Heart left ventricle (tissue), 16 donors: Measurements from ENCODE around the gene NEURL1. TPM values are rescaled to one million over a fixed set of nuclear protein-coding genes. Genes with fewer than 3 reads are reported as not detected.

Experiments used
- ATAC-seq, 4 donors: fragments of 200-7000 bp; cut with Tn5 transposase; one replicate each; pipeline ENCODE4 v1.9.1; 2020 to 2022; ENCODE audit warnings: moderate library complexity in 4 of 4, mild to moderate bottlenecking in 3 of 4, moderate number of reproducible peaks in 1 of 4
- DNase-seq, 5 donors: peaks; one replicate each; pipeline ENCODE4 v3.0.0-alpha.2; 2020
- H3K27ac ChIP-seq, 12 donors: fragments of 200-600 bp; sonication (generic) in 4 of 12; one replicate each; pipeline versions ENCODE4 v1.5.0 to v1.8.0; 2016 to 2022; ENCODE audit warnings: mild to moderate bottlenecking in 2 of 12
- H3K27me3 ChIP-seq, 9 donors: fragments of 200-600 bp; sonication (generic) in 2 of 9; one replicate each; pipeline versions ENCODE4 v1.5.1 to v1.8.0; 2016 to 2022; ENCODE audit warnings: mild to moderate bottlenecking in 3 of 9
- H3K36me3 ChIP-seq, 9 donors: fragments of 200-600 bp; sonication (generic) in 2 of 9; one replicate each; pipeline versions ENCODE4 v1.5.0 to v1.8.0; 2018 to 2022; ENCODE audit warnings: mild to moderate bottlenecking in 2 of 9
- H3K4me1 ChIP-seq, 12 donors: fragments of 200-600 bp; sonication (generic) in 4 of 12; one replicate each; pipeline versions ENCODE4 v1.5.0 to v1.8.0; 2016 to 2022; ENCODE audit warnings: mild to moderate bottlenecking in 3 of 12
- H3K4me3 ChIP-seq, 12 donors: fragments of 200-600 bp; sonication (generic) in 4 of 12; one replicate each; pipeline versions ENCODE4 v1.5.0 to v1.8.0; 2017 to 2022; ENCODE audit warnings: mild to moderate bottlenecking in 9 of 12, moderate library complexity in 4 of 12
- H3K9me3 ChIP-seq, 12 donors: fragments of 200-600 bp; sonication (generic) in 4 of 12; one replicate each; pipeline versions ENCODE4 v1.5.0 to v1.8.0; 2016 to 2022; ENCODE audit warnings: mild to moderate bottlenecking in 1 of 12
- CTCF ChIP-seq, 12 donors: fragments of 200-600 bp; sonication (generic) in 4 of 12; IDR thresholded peaks; one replicate each; pipeline versions ENCODE4 v1.5.0 to v1.8.0; 2018 to 2022; ENCODE audit warnings: antibody characterized with exemption in 12 of 12, mild to moderate bottlenecking in 5 of 12
- POLR2A ChIP-seq, 2 donors: fragments of 450-650 bp; IDR thresholded peaks; one replicate each; pipeline ENCODE4 v1.6.1; 2017; ENCODE audit warnings: antibody characterized with exemption in 2 of 2, mild to moderate bottlenecking in 2 of 2, moderate library complexity in 2 of 2
- WGBS, 4 donors: extraction: QIAGEN DNeasy Blood & Tissue Kit in 2 of 4; methylation state at CpG; one replicate each; pipeline versions ENCODE4 v1.1.5 to v1.1.7; 2013 to 2018; 5-methylcytosine and 5-hydroxymethylcytosine counted together
- intact Hi-C, 10 donors: fragments of 100-400 bp; cut with DNase I; formaldehyde crosslinking; loops; one replicate each; pipeline versions ENCODE4 v1.11.1 to v1.14.2; 2022
- polyA plus RNA-seq, 2 donors: library from polyadenylated mRNA; stranded (reverse); fragments of 200-250 nt; gene quantifications; one replicate each; pipeline ENCODE4 v1.2.3, GENCODE V29; 2013
- total RNA-seq, 9 donors: library from RNA; depleted of rRNA in 2 of 9; stranded (reverse); fragments of >200 nt in 2 of 9; fragmentation: NEBNext Ultra II Directional in 3 of 9; extraction: Animal tissue kit (Norgen Biotek cat#: 25700) in 3 of 9; gene quantifications; one replicate each; pipeline versions ENCODE4 v1.1.0 to v1.2.4, GENCODE V29; 2016 to 2023
- donor health status: ischemic (EF 13 %, LVEDD 7.1; RV severe dilation, severe dysfunction).
- donor health status: healthy with polysubstance abuse.
- donor health status: DM: no; HTN: yes; CAD: no.
- donor health status: DM: no; HTN: no; CAD: no.
- donor health status: ischemic (EF 25% LVEDD 6.9; RV normal size, moderate dysfunction).
- donor health status: ischemic (EF 25% LVEDD 5.7; RV mildly dilated, moderate dysfunction).
- donor health status: healthy.
- donor health status: DM: yes; HTN: yes; CAD: no.
- donor health status: ischemic (EF 35%, LVEDD 5.7; RV mildly dilated, moderate dysfunction).
- donor health status: nonischemic (EF 11% LVEDD 7.7; RV severe dilation, severe dysfunction).
- donor health status: DM: yes; HTN: yes; CAD: no.
- donor health status: PGD.
- donor health status: ischemic (EF 29% LVEDD 5.4; RV normal size, mild dysfunction).
- donor health status: nonischemic (EF 23%, LVEDD 6.1; RV moderate dilation, normal function).

The NEURL1 gene
- total and polyA plus RNA-seq, 11 donors: 0.07 to 0.64 (median 0.14) TPM; not detected in 2

GRCh38 chr10:103590744-103591291 lies 97.3 kb downstream of the NEURL1 start:
- Histone ChIP-seq H3K9me3 (peaks cover 0 to 10% (median 0%) of the 10 kb centered on the region in 12 donors), H3K4me3 (no peak overlapping the region), H3K27ac (no peak overlapping the region), H3K36me3 (peaks cover 0 to 3% (median 0%) of the 10 kb centered on the region in 9 donors), H3K27me3 (no peaks in the 10 kb centered on the region), H3K4me1 (no peaks in the 10 kb centered on the region)
- TF ChIP-seq POLR2A (IDR thresholded peaks at IDR 0.05): no peak
- no peak for TF ChIP-seq CTCF (IDR thresholded peaks at IDR 0.05)
- WGBS, 4 donors: 91 to 96% (median 94%) methylated on average over 4 to 6 of the region's 6 CpGs
- intact Hi-C loops: loop anchor here in 9 of 10 donors (5.0 to 10.0 kb wide), 4 partner anchors 174 to 284 kb away; no protein-coding TSS in a partner anchor
- no peak for DNase-seq
- peak in 1 of 4 donors; percentile 6 for ATAC-seq

- peaks cover 0 to 14% (median 2%) of the 10 kb centered on the region in 12 donors for H3K4me1 ChIP-seq
- peak in 3 of 4 donors; percentile 42 to 53 (median 50) for ATAC-seq
These were observed 98.9 kb downstream of the NEURL1 start for GRCh38 chr10:103592186-103593021.

GRCh38 chr10:103593022-103593570 lies 99.6 kb downstream of the NEURL1 start:
- no peaks in the 10 kb centered on the region for H3K9me3 ChIP-seq
- H3K36me3 ChIP-seq: peaks cover 0 to 3% (median 0%) of the 10 kb centered on the region in 9 donors
- no peak overlapping the region for H3K4me3 ChIP-seq
- 74 to 92% (median 85%) methylated on average over 2 to 3 of the region's 3 CpGs for WGBS, 4 donors
- DNase-seq (no peak), ATAC-seq (peak in 1 of 4 donors; percentile 6)
- no peaks in the 10 kb centered on the region for H3K27me3 ChIP-seq
- TF ChIP-seq POLR2A (IDR thresholded peaks at IDR 0.05): no peak
- TF ChIP-seq CTCF (IDR thresholded peaks at IDR 0.05): no peak
- no peak overlapping the region for H3K27ac ChIP-seq
- H3K4me1 ChIP-seq: peaks cover 0 to 20% (median 2%) of the 10 kb centered on the region in 12 donors
- intact Hi-C loops: loop anchor here in 9 of 10 donors (5.0 to 10.0 kb wide), 4 partner anchors 176 to 282 kb away; no protein-coding TSS in a partner anchor

More at GRCh38 chr10:103592186-103593021, 98.9 kb downstream of the NEURL1 start:
- H3K4me3 ChIP-seq: no peak overlapping the region
- no peak for DNase-seq
- peaks cover 0 to 5% (median 0%) of the 10 kb centered on the region in 12 donors for H3K9me3 ChIP-seq
- intact Hi-C loops: loop anchor here in 9 of 10 donors (5.0 to 10.0 kb wide), 4 partner anchors 175 to 282 kb away; no protein-coding TSS in a partner anchor
- TF ChIP-seq POLR2A (IDR thresholded peaks at IDR 0.05) (no peak), CTCF (IDR thresholded peaks at IDR 0.05) (peak; percentile 35 to 66 (median 54))
- H3K27me3 ChIP-seq: no peaks in the 10 kb centered on the region
- no peak overlapping the region for H3K27ac ChIP-seq
- WGBS, 4 donors: 79 to 85% (median 85%) methylated on average over 11 to 15 of the region's 15 CpGs
- H3K36me3 ChIP-seq: peaks cover 0 to 3% (median 0%) of the 10 kb centered on the region in 9 donors
